Testis (tissue), 2 donors: ENCODE data around the gene SYCE1.

Source experiments
- POLR2A ChIP-seq: fragments of 450-650 bp; IDR thresholded peaks from one replicate; pipeline ENCODE4 v1.6.1; 2017; ENCODE audit warnings: antibody characterized with exemption, mild to moderate bottlenecking, moderate library complexity
- TF ChIP-seq, protein P1 (sequence below), 3 experiments: fragments of 450-650 bp in 2 of 3; fragments of 200-600 bp in 1 of 3; sonication (generic) in 1 of 3; IDR thresholded peaks; one replicate each; pipeline ENCODE4 v1.5.1; 2016 to 2019; ENCODE audit warnings: antibody characterized with exemption in 3 of 3, mild to moderate bottlenecking in 2 of 3, moderate library complexity in 1 of 3

DNA sequence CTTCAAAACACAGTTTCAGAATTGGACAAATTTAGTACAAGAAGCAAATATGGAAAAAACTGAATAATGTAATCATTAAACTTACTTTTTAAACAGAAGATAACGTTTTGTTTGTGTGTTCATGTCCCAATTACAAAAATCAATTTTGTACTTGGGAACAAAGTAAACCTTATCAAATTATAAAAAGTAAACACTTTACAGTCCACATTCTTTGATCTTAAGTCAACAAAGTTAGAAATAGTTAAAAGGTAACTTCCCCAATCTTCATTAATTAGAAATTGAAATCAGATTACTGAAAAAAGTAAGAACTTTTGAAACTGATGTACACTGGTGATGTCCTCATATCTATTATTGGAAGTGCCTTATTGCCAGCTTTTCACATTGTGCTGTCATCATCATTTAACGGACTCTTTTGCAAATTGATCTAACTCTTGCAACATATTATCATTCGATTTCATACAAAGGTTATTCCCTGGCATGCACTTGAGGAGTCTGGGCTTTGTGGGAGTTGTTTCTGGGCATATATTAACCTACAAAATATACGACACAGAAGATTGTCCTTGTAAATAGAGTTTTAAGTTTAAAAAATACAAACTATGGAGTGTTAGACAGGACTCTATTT, 53.4 kb downstream of the SYCE1 start:
- TF ChIP-seq, protein P1, sequence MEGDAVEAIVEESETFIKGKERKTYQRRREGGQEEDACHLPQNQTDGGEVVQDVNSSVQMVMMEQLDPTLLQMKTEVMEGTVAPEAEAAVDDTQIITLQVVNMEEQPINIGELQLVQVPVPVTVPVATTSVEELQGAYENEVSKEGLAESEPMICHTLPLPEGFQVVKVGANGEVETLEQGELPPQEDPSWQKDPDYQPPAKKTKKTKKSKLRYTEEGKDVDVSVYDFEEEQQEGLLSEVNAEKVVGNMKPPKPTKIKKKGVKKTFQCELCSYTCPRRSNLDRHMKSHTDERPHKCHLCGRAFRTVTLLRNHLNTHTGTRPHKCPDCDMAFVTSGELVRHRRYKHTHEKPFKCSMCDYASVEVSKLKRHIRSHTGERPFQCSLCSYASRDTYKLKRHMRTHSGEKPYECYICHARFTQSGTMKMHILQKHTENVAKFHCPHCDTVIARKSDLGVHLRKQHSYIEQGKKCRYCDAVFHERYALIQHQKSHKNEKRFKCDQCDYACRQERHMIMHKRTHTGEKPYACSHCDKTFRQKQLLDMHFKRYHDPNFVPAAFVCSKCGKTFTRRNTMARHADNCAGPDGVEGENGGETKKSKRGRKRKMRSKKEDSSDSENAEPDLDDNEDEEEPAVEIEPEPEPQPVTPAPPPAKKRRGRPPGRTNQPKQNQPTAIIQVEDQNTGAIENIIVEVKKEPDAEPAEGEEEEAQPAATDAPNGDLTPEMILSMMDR (IDR thresholded peaks at IDR 0.05), result no peak
- no peak for TF ChIP-seq POLR2A
